OCI-LY1 (cell line): ENCODE measurements around the gene NBL1.

ENCODE experiments used
- CTCF ChIP-seq: fragments of 200-600 bp; sonication (generic), shearing (Covaris generic); IDR thresholded peaks from 2 replicates; pipeline ENCODE4 v1.5.1; 2017; ENCODE audit warnings: mild to moderate bottlenecking, antibody characterized with exemption, low read length, moderate library complexity, mixed read lengths
- EZH2 ChIP-seq: fragments of 200-600 bp; sonication (generic), shearing (Covaris generic); IDR thresholded peaks from 2 replicates; pipeline ENCODE4 v1.8.0; 2017; ENCODE audit warnings: borderline replicate concordance, mixed run types, mild to moderate bottlenecking, antibody characterized with exemption, low read length, moderate library complexity, mixed read lengths

GRCh38 chr1:19698181-19698580, 54.1 kb downstream of the NBL1 start:
- no peak for TF ChIP-seq CTCF
- no peak for TF ChIP-seq EZH2
